ENCODE measurements around the gene PILRA. TPM values are rescaled to one million over a fixed set of nuclear protein-coding genes. Genes with fewer than 3 reads are reported as not detected.

Gene PILRA
- total and polyA plus RNA-seq, 2 of the 13 experiments (the other 11 are each of a cell fraction or from before 2014, with no cell fraction given), result 0.13 to 1.3 TPM

GRCh38 chr7:100428967-100429636, 55.8 kb downstream of the PILRA start (continued):
- no peak for TF ChIP-seq HMGXB3 (CRISPR knock-in tag; IDR thresholded peaks at IDR 0.05; ENCODE audit: borderline replicate concordance)
- 0 out of 2 replicates have a peak, but pooled peaks have one; percentile 24 for TF ChIP-seq ZNF121 (CRISPR knock-in tag; IDR thresholded peaks at IDR 0.05)
- TF ChIP-seq RARG (CRISPR knock-in tag; IDR thresholded peaks at IDR 0.05; ENCODE audit: low read depth), result no peak
- TF ChIP-seq ZNF569 (CRISPR knock-in tag; IDR thresholded peaks at IDR 0.05; ENCODE audit: borderline replicate concordance), result 0 out of 2 replicates have a peak, but pooled peaks have one; percentile 8
- TF ChIP-seq ZBTB8A (CRISPR knock-in tag; IDR thresholded peaks at IDR 0.05; ENCODE audit: borderline replicate concordance, low read depth), result no peak
- TF ChIP-seq HNF1A (IDR thresholded peaks at IDR 0.05; ENCODE audit: low read depth), result peak; percentile 52; the same call in 1 of the 2 replicates
- 0 out of 2 replicates have a peak, but pooled peaks have one; percentile 11 for TF ChIP-seq HNF1A (CRISPR knock-in tag; IDR thresholded peaks at IDR 0.05; ENCODE audit: borderline replicate concordance)
- TF ChIP-seq KLF12 (CRISPR knock-in tag; IDR thresholded peaks at IDR 0.05; ENCODE audit: borderline replicate concordance), result no peak; the same call in 1 of the 2 replicates
- peak; percentile 61; the same call in 1 of the 2 replicates for TF ChIP-seq IRF9 (CRISPR knock-in tag; IDR thresholded peaks at IDR 0.05; ENCODE audit: borderline replicate concordance)
- no peak for TF ChIP-seq ZNF512B (CRISPR knock-in tag; IDR thresholded peaks at IDR 0.05; ENCODE audit: borderline replicate concordance)
- no peak for TF ChIP-seq SCMH1 (CRISPR knock-in tag; IDR thresholded peaks at IDR 0.05; ENCODE audit: borderline replicate concordance)
- no peak for TF ChIP-seq ZBTB49 (CRISPR knock-in tag; IDR thresholded peaks at IDR 0.05; ENCODE audit: borderline replicate concordance)

All from HepG2 (cell line).